Left colon (tissue), 2 donors: ENCODE data around the gene ISG20. TPM values are rescaled to one million over a fixed set of nuclear protein-coding genes. Genes with fewer than 3 reads are reported as not detected.

Experiments used
- ATAC-seq: fragments of 200-7000 bp; cut with Tn5 transposase; one replicate; pipeline ENCODE4 v1.9.1; 2020; ENCODE audit warnings: mild to moderate bottlenecking, moderate library complexity
- DNase-seq, 2 donors: peaks; one replicate each; pipeline ENCODE4 v3.0.0-alpha.2; 2020
- intact Hi-C, 2 donors: fragments of 100-400 bp; cut with DNase I in 1 of 2; cut with micrococcal nuclease in 1 of 2; formaldehyde crosslinking; loops; one replicate each; pipeline versions ENCODE4 v1.11.2 to v1.14.0; 2022; cut with DNase I, micrococcal nuclease
- long read RNA-seq: library from polyadenylated mRNA; unstranded; transcript quantifications from one replicate; pipeline ENCODE4 v2.0.0, GENCODE V29; 2021
- total RNA-seq, 2 donors: library from RNA; stranded (reverse); fragmentation: NEBNext Ultra II Directional; extraction: Animal tissue kit (Norgen Biotek cat#: 25700); gene quantifications; one replicate each; pipeline ENCODE4 v1.2.1, GENCODE V29; 2021
- donor health status: DM: no; HTN: no; CAD: no.
- donor health status: DM: yes; HTN: yes; CAD: no.

The ISG20 gene
- total RNA-seq: 10 to 100 TPM; 46.2 to 85.5 TPM
- long read RNA-seq, transcript ISG20-201 (4 exons, 1,856 nt): major isoform, 19 of 26 reads
- long read RNA-seq, partial matches to known transcripts: 3 of 26 reads
- long read RNA-seq, other reads (novel, unspliced or antisense): 4 of 26 reads

- intact Hi-C loops: no loop called here
- DNase-seq (peak; percentile 92 to 98), ATAC-seq (peak; percentile 78)
Observed at GRCh38 chr15:88638626-88639372, at the start of gene ISG20. TSS of gene ISG20 (plus strand) at chr15:88639016. CDS start at chr15:88639367, 351 bp downstream.

GRCh38 chr15:88590759-88591158, 48.1 kb upstream of the ISG20 start:
- DNase-seq (no peak), ATAC-seq (no peak)
- intact Hi-C loops: no loop called here

GRCh38 chr15:88591384-88591783, 47.4 kb upstream of the ISG20 start:
- intact Hi-C loops: no loop called here
- ATAC-seq: no peak
- no peak for DNase-seq

GRCh38 chr15:88603885-88604284, 34.9 kb upstream of the ISG20 start:
- no peak for ATAC-seq
- no peak for DNase-seq
- intact Hi-C loops: no loop called here

- ATAC-seq (no peak), DNase-seq (no peak)
- intact Hi-C loops: no loop called here
Observed at GRCh38 chr15:88604381-88605188, 34.2 kb upstream of the ISG20 start.

GRCh38 chr15:88605189-88606069, 33.4 kb upstream of the ISG20 start:
- intact Hi-C loops: no loop called here
- peak; percentile 58 for ATAC-seq
- no peak for DNase-seq

- ATAC-seq: no peak
Observed at GRCh38 chr15:88606070-88606794, 32.6 kb upstream of the ISG20 start.

GRCh38 chr15:88607951-88608350, 30.9 kb upstream of the ISG20 start:
- ATAC-seq (no peak), DNase-seq (no peak)
- intact Hi-C loops: no loop called here

More at GRCh38 chr15:88606070-88606794, 32.6 kb upstream of the ISG20 start:
- no peak for DNase-seq
- intact Hi-C loops: no loop called here

- DNase-seq: no peak
- intact Hi-C loops: no loop called here
Observed at GRCh38 chr15:88608607-88609181, 30.1 kb upstream of the ISG20 start.

GRCh38 chr15:88609344-88610090, 29.3 kb upstream of the ISG20 start:
- ATAC-seq (no peak), DNase-seq (no peak)
- intact Hi-C loops: no loop called here

More at GRCh38 chr15:88608607-88609181, 30.1 kb upstream of the ISG20 start:
- no peak for ATAC-seq

- intact Hi-C loops: no loop called here
- DNase-seq (no peak), ATAC-seq (no peak)
Observed at GRCh38 chr15:88610701-88611231, 28.1 kb upstream of the ISG20 start.

- intact Hi-C loops: no loop called here
- no peak for ATAC-seq
- DNase-seq: no peak
Observed at GRCh38 chr15:88612186-88612796, 26.5 kb upstream of the ISG20 start.

- intact Hi-C loops: no loop called here
- ATAC-seq (no peak), DNase-seq (no peak)
Observed at GRCh38 chr15:88613074-88613944, 25.5 kb upstream of the ISG20 start.

GRCh38 chr15:88615303-88616107, 23.3 kb upstream of the ISG20 start:
- DNase-seq (peak; percentile 70 to 80), ATAC-seq (peak; percentile 93)
- intact Hi-C loops: no loop called here

GRCh38 chr15:88616240-88616639, 22.6 kb upstream of the ISG20 start:
- DNase-seq: no peak
- intact Hi-C loops: no loop called here
- ATAC-seq: no peak
